Skeletal muscle tissue (tissue), 4 donors: ENCODE measurements around the gene USP11. TPM values are rescaled to one million over a fixed set of nuclear protein-coding genes. Genes with fewer than 3 reads are reported as not detected.
"Not testable (repeated sequence)": the region's sequence is repeated elsewhere in the genome, so short reads cannot be mapped to it uniquely, and the experiment has no call there.

Source experiments
- H3K27ac ChIP-seq: one replicate; pipeline ENCODE4 v1.7.0; 2013; ENCODE audit warnings: mild to moderate bottlenecking, low read depth, low read length, inconsistent platforms
- H3K27me3 ChIP-seq, 3 donors: one replicate each; pipeline ENCODE4 v1.7.0; 2013; ENCODE audit warnings: low read length in 3 of 3; ENCODE audit not compliant: control insufficient read depth in 3 of 3, insufficient read depth in 3 of 3
- H3K36me3 ChIP-seq, 3 donors: one replicate each; pipeline ENCODE4 v1.7.0; 2013; ENCODE audit warnings: low read length in 3 of 3; ENCODE audit not compliant: control insufficient read depth in 3 of 3, insufficient read depth in 3 of 3
- H3K4me1 ChIP-seq, 3 donors: one replicate each; pipeline ENCODE4 v1.7.0; 2013; ENCODE audit warnings: low read length in 3 of 3, mild to moderate bottlenecking in 3 of 3; ENCODE audit not compliant: control insufficient read depth in 3 of 3, insufficient read depth in 3 of 3
- H3K4me3 ChIP-seq, 3 donors: one replicate each; pipeline ENCODE4 v1.7.0; 2013; ENCODE audit warnings: low read length in 3 of 3
- H3K9ac ChIP-seq, 3 donors: one replicate each; pipeline ENCODE4 v1.7.0; 2013; ENCODE audit warnings: low read length in 3 of 3, mild to moderate bottlenecking in 3 of 3, moderate library complexity in 2 of 3, low read depth in 1 of 3
- H3K9me3 ChIP-seq, 3 donors: one replicate each; pipeline ENCODE4 v1.7.0; 2013; ENCODE audit warnings: low read length in 3 of 3; ENCODE audit not compliant: control insufficient read depth in 3 of 3
- total RNA-seq: library from RNA; depleted of rRNA; stranded (reverse); fragments of >200 nt; gene quantifications from one replicate; pipeline ENCODE4 v1.2.3, GENCODE V29; 2014
- donor health status: Osteomylitis.

The USP11 gene
- total RNA-seq, 1 donor from 2014 or later, result 61.1 TPM

- Histone ChIP-seq H3K27me3 (peaks cover 0 to 7% (median 0%) of the 10 kb centered on the region in 3 donors), H3K9me3 (no peaks in the 10 kb centered on the region), H3K36me3 (peaks cover 42 to 50% (median 42%) of the 10 kb centered on the region in 3 donors), H3K27ac (no peak overlapping the region), H3K4me1 (no peaks in the 10 kb centered on the region), H3K9ac (no peak overlapping the region), H3K4me3 (no peak overlapping the region)
These were observed 9.5 kb downstream of the USP11 start for GRCh38 chrX:47242321-47242720.

- Histone ChIP-seq H3K4me1 (no peaks in the 10 kb centered on the region), H3K9me3 (no peaks in the 10 kb centered on the region), H3K9ac (no peak overlapping the region), H3K27ac (no peak overlapping the region), H3K4me3 (no peak overlapping the region), H3K27me3 (peaks cover 0 to 7% (median 0%) of the 10 kb centered on the region in 3 donors), H3K36me3 (peaks cover 42 to 53% (median 43%) of the 10 kb centered on the region in 3 donors)
These were observed 10.5 kb downstream of the USP11 start for GRCh38 chrX:47243351-47243750.

GRCh38 chrX:47244676-47245075, 11.9 kb downstream of the USP11 start:
- peaks cover 0 to 7% (median 0%) of the 10 kb centered on the region in 3 donors for H3K27me3 ChIP-seq
- no peak overlapping the region for H3K27ac ChIP-seq
- H3K9ac ChIP-seq, result no peak overlapping the region
- no peaks in the 10 kb centered on the region for H3K9me3 ChIP-seq
- peaks cover 40 to 52% (median 43%) of the 10 kb centered on the region in 3 donors for H3K36me3 ChIP-seq
- no peaks in the 10 kb centered on the region for H3K4me1 ChIP-seq
- no peak overlapping the region for H3K4me3 ChIP-seq

GRCh38 chrX:47245156-47245555, 12.3 kb downstream of the USP11 start:
- no peak overlapping the region for H3K9ac ChIP-seq
- no peak overlapping the region for H3K4me3 ChIP-seq
- H3K27me3 ChIP-seq, result peaks cover 0 to 7% (median 0%) of the 10 kb centered on the region in 3 donors
- H3K9me3 ChIP-seq, result no peaks in the 10 kb centered on the region
- H3K4me1 ChIP-seq, result no peaks in the 10 kb centered on the region
- H3K36me3 ChIP-seq, result peaks cover 39 to 48% (median 43%) of the 10 kb centered on the region in 3 donors
- H3K27ac ChIP-seq, result no peak overlapping the region

GRCh38 chrX:47247206-47247998, 14.6 kb downstream of the USP11 start:
- Histone ChIP-seq H3K36me3 (peaks cover 22 to 26% (median 22%) of the 10 kb centered on the region in 3 donors), H3K27me3 (peaks cover 0 to 7% (median 0%) of the 10 kb centered on the region in 3 donors), H3K9me3 (no peaks in the 10 kb centered on the region), H3K27ac (no peak overlapping the region), H3K4me3 (no peak overlapping the region), H3K4me1 (no peaks in the 10 kb centered on the region), H3K9ac (no peak overlapping the region)

GRCh38 chrX:47247999-47248320, 15.2 kb downstream of the USP11 start:
- Histone ChIP-seq H3K9ac (no peak overlapping the region), H3K36me3 (peaks cover 18 to 22% (median 20%) of the 10 kb centered on the region in 3 donors), H3K27me3 (peaks cover 0 to 7% (median 0%) of the 10 kb centered on the region in 3 donors), H3K27ac (no peak overlapping the region), H3K9me3 (no peaks in the 10 kb centered on the region), H3K4me3 (no peak overlapping the region), H3K4me1 (no peaks in the 10 kb centered on the region)

- Histone ChIP-seq H3K9me3 (no peaks in the 10 kb centered on the region), H3K9ac (no peak overlapping the region), H3K27me3 (peaks cover 0 to 7% (median 0%) of the 10 kb centered on the region in 3 donors), H3K4me1 (no peaks in the 10 kb centered on the region), H3K36me3 (peaks cover 15 to 22% (median 17%) of the 10 kb centered on the region in 3 donors), H3K4me3 (no peak overlapping the region), H3K27ac (no peak overlapping the region)
These were observed 15.8 kb downstream of the USP11 start for GRCh38 chrX:47248576-47248975.

GRCh38 chrX:47250017-47250347, 17.2 kb downstream of the USP11 start:
- H3K4me1 ChIP-seq, result no peaks in the 10 kb centered on the region
- no peak overlapping the region for H3K27ac ChIP-seq
- H3K27me3 ChIP-seq, result peaks cover 0 to 2% (median 0%) of the 10 kb centered on the region in 3 donors
- no peaks in the 10 kb centered on the region for H3K9me3 ChIP-seq
- H3K9ac ChIP-seq, result no peak overlapping the region
- H3K36me3 ChIP-seq, result peaks cover 8 to 12% (median 8%) of the 10 kb centered on the region in 3 donors
- H3K4me3 ChIP-seq, result no peak overlapping the region

- H3K36me3 ChIP-seq, H3K9me3 ChIP-seq, H3K27ac ChIP-seq, H3K4me1 ChIP-seq, H3K4me3 ChIP-seq, H3K27me3 ChIP-seq, H3K9ac ChIP-seq: not testable (repeated sequence)
These were observed 24.8 kb downstream of the USP11 start for GRCh38 chrX:47257620-47258019.

- no peak overlapping the region for H3K27ac ChIP-seq
- peaks cover 0 to 15% (median 0%) of the 10 kb centered on the region in 3 donors for H3K27me3 ChIP-seq
- no peak overlapping the region for H3K4me3 ChIP-seq
- H3K4me1 ChIP-seq, result no peaks in the 10 kb centered on the region
- no peaks in the 10 kb centered on the region for H3K36me3 ChIP-seq
- no peaks in the 10 kb centered on the region for H3K9me3 ChIP-seq
- H3K9ac ChIP-seq, result no peak overlapping the region
These were observed 31.8 kb downstream of the USP11 start for GRCh38 chrX:47264483-47265173.
